DMS153 treated with DMSO at 0.1 percent for 48 hours (cell line): Measurements from ENCODE around the gene GABPA.
"Not testable (repeated sequence)": the region's sequence is repeated elsewhere in the genome, so short reads cannot be mapped to it uniquely, and the experiment has no call there.

Experiments
- DNase-seq: peaks from one replicate; lab custom pipeline; 2025; ENCODE audit not compliant: unreplicated experiment; lab: John Stamatoyannopoulos, UW

Gene GABPA

DNA sequence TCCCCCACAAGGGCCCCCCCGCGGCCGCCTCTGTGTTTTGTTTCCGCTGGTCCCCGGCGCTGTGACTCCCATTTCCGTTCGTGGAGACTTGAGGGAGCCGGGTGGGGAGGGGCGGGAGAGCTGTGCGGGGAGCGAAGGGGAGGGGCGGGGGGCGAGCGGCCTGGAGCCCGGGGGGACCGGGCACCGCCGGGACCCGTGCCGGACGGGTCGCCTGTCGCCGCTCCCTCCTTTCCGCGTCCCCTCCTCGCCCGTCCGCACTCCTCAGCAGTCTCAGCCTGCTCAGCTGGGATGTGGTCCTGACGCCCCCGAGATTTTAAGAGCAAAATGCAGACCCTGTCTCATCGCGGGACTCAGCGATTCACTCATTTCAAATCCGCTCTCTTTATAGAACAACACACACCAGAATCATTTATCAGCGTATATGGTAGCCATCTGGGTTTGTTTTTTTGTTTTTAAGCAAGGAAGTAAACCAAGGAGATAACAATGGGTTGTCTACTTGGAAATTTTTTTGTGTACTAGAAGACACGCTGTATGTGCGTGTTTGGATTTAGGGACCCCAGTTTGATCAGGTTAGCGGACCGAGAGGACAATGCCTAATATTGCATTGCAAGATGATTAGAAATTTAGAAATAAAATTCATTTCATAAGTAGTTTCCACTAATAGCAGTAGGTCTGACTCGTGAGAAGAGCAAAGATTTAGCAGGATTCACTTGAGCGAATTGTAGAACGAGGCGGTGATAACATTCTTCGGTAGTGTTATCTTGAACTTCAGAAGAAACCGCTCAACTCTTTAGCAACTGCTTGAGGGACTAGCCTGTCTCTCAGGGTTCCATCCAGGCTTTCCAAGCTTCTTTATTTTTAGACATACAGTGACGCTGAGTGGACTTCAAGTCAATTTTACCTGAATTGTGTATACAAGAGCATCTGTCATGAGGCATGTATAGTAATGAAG is 1.1 kb downstream of the GABPA start:
- peak; percentile 23 for DNase-seq

GRCh38 chr21:25737421-25737820 is 2.6 kb downstream of the GABPA start:
- DNase-seq = no peak

DNA sequence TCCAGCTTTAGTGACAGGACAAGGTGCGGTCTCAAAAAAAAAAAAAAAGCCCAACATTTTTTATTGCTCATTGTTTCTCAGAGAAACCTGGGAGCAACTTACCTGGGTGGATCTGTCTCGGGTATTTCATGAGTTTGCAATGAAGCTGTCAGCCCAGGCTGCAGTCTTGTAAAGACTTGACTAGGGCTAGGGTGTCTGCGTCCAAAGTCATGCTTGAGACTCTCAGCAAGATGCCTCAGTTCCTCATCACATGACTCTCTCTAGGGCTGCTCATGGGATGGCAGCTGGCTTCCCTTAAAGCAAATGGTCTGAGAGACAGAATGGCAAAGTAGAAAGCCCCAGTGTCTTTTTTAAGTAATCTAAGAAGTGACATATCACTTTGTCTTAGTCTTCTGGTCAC is 8.1 kb downstream of the GABPA start:
- DNase-seq = no peak

DNA sequence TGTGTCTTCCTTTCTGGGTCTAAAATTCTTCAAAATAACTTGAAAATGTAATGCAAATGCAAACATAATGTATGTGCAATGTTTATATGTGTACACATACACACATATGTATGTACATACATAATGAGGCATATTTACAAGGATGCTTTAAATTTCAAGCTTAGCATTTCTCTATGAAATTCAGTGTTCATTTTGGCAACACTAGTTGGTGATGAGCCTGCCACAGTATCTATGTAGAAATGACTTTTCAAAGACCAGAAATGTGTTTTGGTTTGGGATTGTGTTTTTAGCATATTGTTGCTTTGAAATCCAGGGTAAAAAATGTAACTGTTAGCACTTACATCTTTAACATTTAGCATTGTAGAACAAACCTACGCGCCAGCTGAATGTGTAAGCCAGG is 10.1 kb downstream of the GABPA start:
- no peak for DNase-seq

GRCh38 chr21:25750085-25750484 is 15.3 kb downstream of the GABPA start:
- no peak for DNase-seq

DNA sequence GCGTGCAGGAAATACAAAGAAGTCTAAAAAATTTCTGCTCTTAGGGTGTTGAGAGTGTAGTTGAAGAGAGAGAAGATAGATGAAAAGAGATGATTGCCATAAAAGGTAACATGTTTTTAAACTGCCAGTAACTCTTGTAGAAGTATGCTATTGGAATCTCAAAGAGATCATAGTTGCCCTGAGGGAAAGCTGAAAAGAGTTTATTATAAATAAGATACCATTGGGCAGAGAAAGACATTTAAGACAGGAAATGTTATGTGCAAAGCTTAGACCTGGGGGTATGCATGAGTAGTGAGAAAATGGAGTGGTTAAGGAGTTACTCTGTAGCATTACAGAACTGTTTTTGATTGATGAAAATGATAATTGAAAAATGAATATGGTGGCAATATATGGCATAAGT is 17.6 kb downstream of the GABPA start:
- DNase-seq = no peak

GRCh38 chr21:25756190-25756932 is 21.6 kb downstream of the GABPA start:
- no peak for DNase-seq

DNA sequence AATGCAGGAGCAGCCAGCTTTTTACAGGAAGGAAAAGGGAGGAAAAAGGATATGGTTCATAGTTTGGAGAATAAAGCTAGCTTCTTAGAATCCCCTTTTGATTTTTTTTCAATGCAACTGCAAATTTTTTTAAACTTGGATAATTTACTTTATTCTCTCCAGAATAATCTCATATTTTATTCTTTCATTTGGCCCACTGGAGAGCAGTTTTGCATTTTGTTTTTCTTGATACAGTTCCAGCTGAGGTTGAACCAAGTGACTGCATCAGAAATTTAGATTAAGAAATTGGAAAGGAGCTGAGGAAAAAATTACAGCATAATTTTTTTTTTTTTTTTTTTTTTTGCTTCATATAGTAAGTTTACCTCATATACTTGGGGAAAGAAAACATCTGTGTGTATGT is 22.8 kb downstream of the GABPA start:
- DNase-seq = no peak

DNA sequence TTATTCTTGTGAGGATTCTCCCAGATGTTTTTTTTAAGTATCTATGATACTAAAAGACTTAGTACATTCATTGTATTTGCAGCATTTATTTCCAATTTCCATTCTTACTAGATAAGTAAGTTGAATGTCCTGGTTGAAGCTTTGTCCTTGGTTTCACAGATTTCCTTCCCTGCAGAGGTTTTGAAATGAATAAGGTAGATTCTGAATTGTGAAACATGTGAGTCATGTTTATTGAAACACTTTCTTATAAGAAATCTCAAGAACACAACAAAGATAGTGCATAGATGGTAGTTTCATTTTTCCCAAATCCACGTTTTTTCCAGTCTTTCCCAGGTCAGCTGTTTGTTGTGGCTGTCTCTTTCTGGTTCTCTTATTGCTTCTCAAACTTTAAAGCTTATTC is 24.8 kb downstream of the GABPA start:
- DNase-seq = no peak

GRCh38 chr21:25760061-25760460 is 25.3 kb downstream of the GABPA start:
- no peak for DNase-seq

DNA sequence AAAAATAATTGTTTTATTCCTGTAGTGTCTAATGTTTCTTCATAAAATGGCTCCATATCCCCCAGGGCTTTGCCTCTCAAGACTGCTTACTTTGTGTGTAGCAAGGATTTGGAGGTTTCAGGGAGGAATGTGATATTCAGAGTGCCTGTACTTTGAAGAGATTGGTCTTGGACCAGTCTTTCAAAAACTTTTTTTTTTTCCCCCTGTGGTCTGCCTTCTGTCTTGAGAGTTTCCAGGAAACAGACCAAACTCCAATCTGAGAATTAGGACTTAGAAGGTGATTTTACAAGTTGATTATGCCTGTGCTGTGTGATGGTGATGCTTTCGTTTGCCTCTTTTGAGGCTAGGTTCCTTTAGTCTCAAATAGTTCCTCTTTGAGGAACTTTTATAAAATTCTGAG is 25.9 kb downstream of the GABPA start:
- DNase-seq = no peak

DNA sequence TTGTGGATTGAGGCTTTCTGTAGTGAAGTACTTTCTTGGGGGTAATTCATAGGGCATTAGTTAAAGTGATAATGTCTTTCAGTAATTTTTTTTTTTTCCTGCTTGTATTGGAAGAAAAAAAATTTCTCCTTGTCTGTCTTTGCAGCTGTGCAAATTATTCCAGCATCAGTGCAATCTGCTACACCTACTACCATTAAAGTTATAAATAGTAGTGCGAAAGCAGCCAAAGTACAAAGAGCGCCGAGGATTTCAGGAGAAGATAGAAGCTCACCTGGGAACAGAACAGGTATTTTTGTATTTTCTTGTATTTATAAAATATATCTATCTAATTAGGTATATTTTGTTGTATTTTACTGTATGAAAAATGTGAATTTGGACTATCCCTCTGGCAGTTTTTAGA is 29.3 kb downstream of the GABPA start:
- DNase-seq = no peak

DNA sequence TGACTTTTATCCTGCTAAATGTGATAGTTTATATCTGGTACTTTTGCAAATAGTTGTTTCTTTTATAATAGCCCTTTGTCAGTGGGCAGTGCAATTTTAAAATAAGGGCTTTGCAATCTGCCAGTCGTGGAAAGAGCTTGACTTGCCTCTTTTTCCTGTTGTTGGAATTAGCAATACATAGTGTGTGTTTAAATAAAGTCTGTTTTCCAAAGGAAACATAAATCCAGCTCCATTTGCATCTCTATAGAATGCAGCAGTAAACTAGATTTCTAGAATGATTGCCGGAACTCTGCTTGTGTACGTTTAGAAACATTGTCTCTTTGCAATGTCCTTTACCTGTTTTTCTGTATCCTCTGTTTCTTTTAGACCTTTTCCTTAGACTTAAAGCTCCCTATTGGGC is 33.1 kb downstream of the GABPA start:
- no peak for DNase-seq

- DNase-seq = no peak
Observed at GRCh38 chr21:25772686-25773085, 37.9 kb downstream of the GABPA start.

- DNase-seq = no peak
Observed at GRCh38 chr21:25776440-25776839, 41.7 kb downstream of the GABPA start.

DNA sequence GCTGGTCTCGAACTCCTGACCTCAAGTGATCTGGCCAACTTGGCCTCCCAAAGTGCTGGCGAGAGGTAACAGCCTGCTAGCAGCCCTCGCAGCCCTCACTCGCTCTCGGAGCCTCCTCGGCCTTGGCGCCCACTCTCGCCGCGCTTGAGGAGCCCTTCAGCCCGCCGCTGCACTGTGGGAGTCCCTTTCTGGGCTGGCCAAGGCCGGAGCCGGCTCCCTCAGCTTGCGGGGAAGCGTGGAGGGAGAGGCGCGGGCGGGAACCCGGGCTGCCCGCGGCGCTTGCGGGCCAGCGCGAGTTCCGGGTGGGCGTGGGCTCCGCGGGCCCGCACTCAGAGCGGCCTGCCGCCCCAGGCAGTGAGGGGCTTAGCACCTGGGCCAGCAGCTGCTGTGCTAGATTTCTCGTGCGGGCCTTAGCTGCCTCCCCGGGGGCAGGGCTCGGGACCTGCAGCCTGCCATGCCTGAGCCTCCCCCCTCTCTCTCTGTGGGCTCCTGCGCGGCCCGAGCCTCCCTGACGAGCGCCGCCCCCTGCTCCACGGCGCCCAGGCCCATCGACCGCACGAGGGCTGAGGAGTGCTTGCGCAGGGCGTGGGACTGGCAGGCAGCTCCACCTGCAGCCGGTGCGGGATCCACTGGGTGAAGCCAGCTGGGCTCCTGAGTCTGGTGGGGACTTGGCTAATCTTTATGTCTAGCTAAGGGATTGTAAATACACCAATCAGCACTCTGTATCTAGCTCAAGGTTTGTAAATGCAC is 43.5 kb downstream of the GABPA start:
- DNase-seq = not testable (repeated sequence)

DNA sequence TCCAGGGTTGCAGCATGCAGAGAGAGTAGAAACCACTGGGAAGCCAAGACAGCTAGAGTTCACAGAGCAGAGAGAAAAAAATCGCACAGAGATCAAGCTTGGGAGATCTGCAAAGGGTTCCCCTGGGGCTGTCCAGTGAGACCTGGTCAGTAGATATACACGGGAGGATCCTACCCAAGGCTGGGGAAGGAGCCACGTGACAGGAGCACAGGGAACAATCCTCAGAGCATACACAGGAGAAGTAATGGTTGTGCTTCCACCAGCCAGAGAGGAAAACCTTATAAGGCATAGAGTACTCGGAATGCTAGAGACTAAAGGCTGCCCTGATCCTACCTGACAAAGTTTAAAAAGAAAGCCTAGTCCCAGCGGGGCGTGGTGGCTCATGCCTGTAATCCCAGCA is 53.9 kb downstream of the GABPA start:
- DNase-seq = no peak

DNA sequence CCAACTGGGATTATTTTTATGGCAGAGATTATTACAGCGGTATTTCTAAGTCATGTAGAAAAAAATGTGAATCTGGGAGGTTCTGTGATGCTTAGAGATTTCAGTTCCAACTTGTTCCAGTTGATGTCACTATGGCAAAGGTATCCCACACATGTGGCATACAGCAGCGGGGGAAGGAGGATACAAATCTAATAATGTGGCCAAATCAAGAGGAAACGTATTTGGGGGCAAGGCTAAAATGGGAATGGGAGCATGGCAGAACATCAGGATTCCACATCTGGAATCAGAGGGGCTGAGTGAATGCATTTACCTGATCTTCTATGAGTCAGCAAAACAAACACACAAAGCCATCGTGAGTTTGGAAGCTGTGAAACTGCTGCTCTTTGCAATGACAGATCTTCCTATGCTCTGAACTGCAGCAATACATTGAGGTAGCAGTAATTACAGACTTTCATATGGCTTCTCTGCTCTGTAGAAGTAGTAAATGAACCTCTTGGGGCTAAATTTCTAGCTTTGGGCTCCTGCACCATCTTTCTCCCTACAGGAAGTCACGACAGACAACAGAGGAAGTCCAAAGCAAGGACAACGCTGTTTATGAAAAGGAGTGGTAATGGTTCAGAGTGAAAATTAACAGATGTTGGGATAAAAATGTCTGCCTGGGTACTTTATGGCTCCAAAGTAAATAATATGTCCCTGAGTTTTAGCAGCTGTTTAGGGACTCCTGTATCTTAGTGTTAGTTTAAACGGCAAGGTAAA is 55.5 kb downstream of the GABPA start:
- peak; percentile 1 for DNase-seq

- DNase-seq = no peak
Observed at GRCh38 chr21:25790878-25791204, 56.1 kb downstream of the GABPA start.

DNA sequence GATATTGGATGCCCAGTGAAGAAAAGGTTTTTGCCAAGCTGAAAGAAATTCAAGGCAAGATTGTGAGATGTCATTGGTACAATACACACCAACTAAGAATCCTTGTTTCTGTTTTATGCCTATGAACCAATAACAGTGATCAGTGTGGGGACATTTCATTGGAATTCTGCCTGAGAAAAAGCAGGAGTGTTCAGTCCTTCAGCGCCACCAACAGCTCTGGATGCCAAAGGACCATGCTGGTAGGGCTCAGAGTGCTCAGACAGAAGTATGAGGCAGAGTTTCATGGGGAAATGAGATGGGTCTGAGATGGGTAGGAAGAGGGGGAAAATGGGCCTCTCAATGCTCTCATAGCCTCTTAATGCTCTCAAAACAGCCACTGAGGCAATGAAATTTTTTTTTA is 56.5 kb downstream of the GABPA start:
- no peak for DNase-seq
